HepG2 (cell line): ENCODE data around the gene PDIK1L. TPM values are rescaled to one million over a fixed set of nuclear protein-coding genes. Genes with fewer than 3 reads are reported as not detected.

Source experiments
- ATAC-seq: fragments of 200-7000 bp; cut with Tn5 transposase; 3 replicates; pipeline ENCODE4 v1.9.1; 2020; ENCODE audit warnings: mild to moderate bottlenecking, moderate library complexity
- BruUV-seq: library from RNA; stranded (reverse); fragments of 400-500 nt; replicated peaks from 2 replicates; lab custom pipeline; 2021; lab: Mats Ljungman, UMichigan
- CTCF ChIA-PET: fragments of 300-600 bp; formaldehyde crosslinking; extraction: SDS; loops from one replicate; lab custom pipeline; 2021; ENCODE audit warnings: low total read pairs, inconsistent platforms, low intra/inter-chr PET ratio; lab: Yijun Ruan, JAX
- POLR2A ChIA-PET: fragments of 350-600 bp; sonication (Branson Sonifier 250); formaldehyde crosslinking; loops from one replicate; lab custom pipeline; 2020; ENCODE audit warnings: antibody characterized with exemption, inconsistent platforms; lab: Yijun Ruan, JAX
- DNase-seq: peaks from one replicate; pipeline ENCODE4 v3.0.0-alpha.2; 2015; ENCODE audit warnings: low spot score
- FAIRE-seq: peaks from 3 replicates; lab custom pipeline; 2011; peaks lifted over from hg19 to GRCh38; lab: Jason Lieb, UNC
- H2AFZ ChIP-seq: one replicate; pipeline ENCODE4 v1.6.1; 2011; ENCODE audit warnings: low read length, inconsistent platforms
- H3K27ac ChIP-seq: fragments of 300-600 bp; 3 replicates; pipeline ENCODE4 v1.8.0; 2011; ENCODE audit warnings: mixed run types, mild to moderate bottlenecking, mixed read lengths, low read length, inconsistent platforms; ENCODE audit not compliant: insufficient read depth; ENCODE audit errors: extremely low read length
- H3K27me3 ChIP-seq, 2 experiments: fragments of 200-600 bp in 1 of 2; 2 replicates in 1 of 2; 3 replicates in 1 of 2; pipeline versions ENCODE4 v1.6.0 to v1.8.0; 2011; ENCODE audit warnings: low read length in 2 of 2, mild to moderate bottlenecking in 2 of 2, moderate library complexity in 2 of 2, inconsistent platforms in 1 of 2; ENCODE audit not compliant: insufficient read depth in 2 of 2, control insufficient read depth in 1 of 2
- H3K36me3 ChIP-seq, 2 experiments: fragments of 200-600 bp in 1 of 2; replicated peaks in 1 of 2; 2 replicates in 1 of 2; 3 replicates in 1 of 2; pipeline versions ENCODE4 v1.5.1 to v1.8.0; 2011; ENCODE audit warnings: low read length in 2 of 2, inconsistent platforms in 1 of 2; ENCODE audit not compliant: insufficient read depth in 2 of 2, control insufficient read depth in 1 of 2
- H3K4me1 ChIP-seq: 2 replicates; pipeline ENCODE4 v1.5.1; 2012; ENCODE audit warnings: low read length, inconsistent platforms; ENCODE audit not compliant: insufficient read depth
- H3K4me2 ChIP-seq: 2 replicates; pipeline ENCODE4 v1.6.0; 2011; ENCODE audit warnings: low read depth, low read length, inconsistent platforms
- H3K4me3 ChIP-seq, 3 experiments: fragments of 200-600 bp in 1 of 3; sonication (generic), shearing (Covaris generic) in 1 of 3; replicated peaks in 1 of 3; 2 replicates each; pipeline ENCODE4 v1.5.1; 2011 to 2016; ENCODE audit warnings: low read length in 3 of 3, inconsistent platforms in 2 of 3, low read depth in 2 of 3, mild to moderate bottlenecking in 2 of 3, control low read depth in 1 of 3, mixed read lengths in 1 of 3; ENCODE audit not compliant: insufficient read depth in 1 of 3
- H3K79me2 ChIP-seq: one replicate; pipeline ENCODE4 v1.6.1; 2011; ENCODE audit warnings: low read length, inconsistent platforms; ENCODE audit not compliant: insufficient read depth
- H3K9ac ChIP-seq: 2 replicates; pipeline ENCODE4 v1.6.0; 2011; ENCODE audit warnings: mild to moderate bottlenecking, low read depth, low read length, inconsistent platforms; ENCODE audit not compliant: insufficient read depth
- H3K9me3 ChIP-seq: 2 replicates; pipeline ENCODE4 v1.5.1; 2012; ENCODE audit warnings: mild to moderate bottlenecking, low read length
- H4K20me1 ChIP-seq: 2 replicates; pipeline ENCODE4 v1.6.0; 2011; ENCODE audit warnings: inconsistent platforms, mild to moderate bottlenecking, low read length, moderate library complexity; ENCODE audit not compliant: insufficient read depth
- CENPX ChIP-seq: sonication (generic); formaldehyde crosslinking; IDR thresholded peaks from 2 replicates; pipeline ENCODE4 v1.9.0; 2021; ENCODE audit warnings: mild to moderate bottlenecking, missing genetic modification reagents, moderate library complexity
- ELF4 ChIP-seq: sonication (generic); formaldehyde crosslinking; IDR thresholded peaks from 2 replicates; pipeline ENCODE4 v1.5.0; 2020; ENCODE audit warnings: missing genetic modification reagents, mild to moderate bottlenecking, moderate library complexity, borderline replicate concordance
- ISL2 ChIP-seq: sonication (generic); formaldehyde crosslinking; IDR thresholded peaks from 2 replicates; pipeline ENCODE4 v1.5.0; 2020; ENCODE audit warnings: missing genetic modification reagents
- MIXL1 ChIP-seq: IDR thresholded peaks from 2 replicates; pipeline ENCODE4 v1.6.1; 2016
- RELA ChIP-seq: sonication (generic); formaldehyde crosslinking; IDR thresholded peaks from 2 replicates; pipeline ENCODE4 v1.4.0; 2020; ENCODE audit warnings: missing genetic modification reagents
- SMC3 ChIP-seq: IDR thresholded peaks from 2 replicates; pipeline ENCODE4 v1.6.1; 2011; ENCODE audit warnings: low read length, improper control_type of control experiment
- SP1 ChIP-seq, 2 experiments: fragments of 450-650 bp in 1 of 2; sonication (generic) in 1 of 2; formaldehyde crosslinking in 1 of 2; IDR thresholded peaks; 2 replicates each; pipeline versions ENCODE4 v1.4.0 to v1.6.1; 2016 to 2020; ENCODE audit warnings: missing genetic modification reagents in 1 of 2
- TMF1 ChIP-seq: sonication (generic); formaldehyde crosslinking; IDR thresholded peaks from 2 replicates; pipeline ENCODE4 v1.8.1; 2022; ENCODE audit warnings: low read depth, missing genetic modification reagents
- WIZ ChIP-seq: sonication (generic); formaldehyde crosslinking; IDR thresholded peaks from 2 replicates; pipeline ENCODE4 v1.5.1; 2020; ENCODE audit warnings: mild to moderate bottlenecking, missing genetic modification reagents
- ZNF510 ChIP-seq: sonication (generic); formaldehyde crosslinking; IDR thresholded peaks from 2 replicates; pipeline ENCODE4 v1.4.0; 2020; ENCODE audit warnings: low read depth, mild to moderate bottlenecking, missing genetic modification reagents
- ZNF678 ChIP-seq: sonication (generic); formaldehyde crosslinking; IDR thresholded peaks from 2 replicates; pipeline ENCODE4 v1.4.0; 2020; ENCODE audit warnings: mild to moderate bottlenecking, missing genetic modification reagents
- ZNF724P ChIP-seq: sonication (generic); formaldehyde crosslinking; IDR thresholded peaks from 2 replicates; pipeline ENCODE4 v1.8.0; 2022; ENCODE audit warnings: missing genetic modification reagents, borderline replicate concordance
- ZNF775 ChIP-seq: sonication (generic); formaldehyde crosslinking; IDR thresholded peaks from 2 replicates; pipeline ENCODE4 v1.4.0; 2020; ENCODE audit warnings: missing genetic modification reagents, mild to moderate bottlenecking, moderate library complexity, borderline replicate concordance
- WGBS: methylation state at CpG from one replicate; pipeline ENCODE4 v1.1.6; 2017; ENCODE audit warnings: low lambda C conversion rate; 5-methylcytosine and 5-hydroxymethylcytosine counted together
- in situ Hi-C: cut with HindIII; loops from 2 replicates; pipeline ENCODE4 v1.10.0; 2017; ENCODE audit warnings: low pct_unique_long_range_greater_than_20kb; ENCODE audit not compliant: extremely low pct_ligation_motif_present
- intact Hi-C: fragments of 100-400 bp; cut with micrococcal nuclease; formaldehyde crosslinking; loops from one replicate; pipeline ENCODE4 v1.10.0; 2022; ENCODE audit not compliant: unreplicated experiment
- polyA plus RNA-seq, 8 experiments: library from polyadenylated mRNA; depleted of rRNA in 3 of 8; stranded (reverse) in 7 of 8; unstranded in 1 of 8; fragments of >200 nt; fragmentation: Illumina TruSeq in 4 of 8; extraction: Trizol in 4 of 8; gene quantifications; 2 replicates each; pipeline versions ENCODE4 v1.2.1 to v1.2.3, GENCODE V29; 2011 to 2016; ENCODE audit warnings: low read depth in 4 of 8, missing spikeins in 1 of 8, mixed read lengths in 1 of 8; ENCODE audit not compliant: insufficient read depth in 1 of 8
- total RNA-seq, 5 experiments: library from RNA; depleted of rRNA; stranded (reverse); fragments of >200 nt; fragmentation: Illumina TruSeq; extraction: Trizol; gene quantifications; 2 replicates each; pipeline ENCODE4 v1.2.3, GENCODE V29; 2016; ENCODE audit warnings: low read depth in 1 of 5
- TF ChIP-seq, protein P1 (sequence below): sonication (generic); formaldehyde crosslinking; IDR thresholded peaks from 2 replicates; pipeline ENCODE4 v1.4.0; 2020; ENCODE audit warnings: low read depth, mild to moderate bottlenecking, missing genetic modification reagents
- TF ChIP-seq, protein P2 (sequence below): sonication (generic); formaldehyde crosslinking; IDR thresholded peaks from 2 replicates; pipeline ENCODE4 v1.5.0; 2020; ENCODE audit warnings: missing genetic modification reagents, mild to moderate bottlenecking, borderline replicate concordance
- TF ChIP-seq, protein P3 (sequence below): sonication (generic); formaldehyde crosslinking; IDR thresholded peaks from 2 replicates; pipeline ENCODE4 v1.4.0; 2020; ENCODE audit warnings: mild to moderate bottlenecking, missing genetic modification reagents
- TF ChIP-seq, protein P4 (sequence below): sonication (generic); formaldehyde crosslinking; IDR thresholded peaks from 2 replicates; pipeline ENCODE4 v1.4.0; 2020; ENCODE audit warnings: missing genetic modification reagents, mild to moderate bottlenecking, borderline replicate concordance

Gene PDIK1L
- total and polyA plus RNA-seq, 2 of the 13 experiments (the other 11 are each of a cell fraction or from before 2014, with no cell fraction given) = 1.9 to 4.6 TPM

DNA sequence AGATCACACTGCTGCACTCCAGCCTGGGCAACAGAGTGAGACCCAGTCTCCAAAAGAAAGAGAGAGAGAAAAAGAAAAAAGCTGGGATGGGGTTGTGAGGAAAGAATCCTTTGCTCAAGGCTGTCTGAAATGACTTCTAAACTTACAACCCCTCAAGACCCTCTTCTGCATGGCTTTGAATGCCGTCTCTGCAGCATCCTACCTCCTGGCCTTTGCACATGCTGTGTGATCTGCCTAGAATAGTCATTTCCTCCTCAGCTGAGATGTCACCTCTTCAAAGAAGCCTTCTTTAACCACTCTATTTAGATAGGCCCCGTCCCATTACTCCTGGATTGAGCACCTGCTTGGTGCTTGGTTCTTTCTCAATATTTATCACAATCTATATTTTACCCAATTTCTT lies 26.8 kb upstream of the PDIK1L start:
- ATAC-seq = no peak
- intact Hi-C loops = no loop called here
- Histone ChIP-seq H3K4me3 (no peak overlapping the region), H4K20me1 (no peaks in the 10 kb centered on the region), H2AFZ (no peak overlapping the region), H3K79me2 (no peaks in the 10 kb centered on the region), H3K9ac (no peak overlapping the region), H3K4me1 (no peaks in the 10 kb centered on the region), H3K9me3 (no peaks in the 10 kb centered on the region), H3K27me3 (no peaks in the 10 kb centered on the region; a peak in 2 of 5 replicates), H3K27ac (no peak overlapping the region), H3K36me3 (no peaks in the 10 kb centered on the region), H3K4me2 (no peak overlapping the region)
- TF ChIP-seq CENPX (no peak), ZNF678 (CRISPR knock-in tag) (no peak), TMF1 (CRISPR knock-in tag) (no peak), ELF4 (CRISPR knock-in tag) (no peak), SMC3 (no peak), ZNF510 (CRISPR knock-in tag) (no peak), WIZ (no peak), ZNF775 (CRISPR knock-in tag) (no peak), ZNF724P (CRISPR knock-in tag) (no peak), ISL2 (no peak), MIXL1 (CRISPR knock-in tag) (no peak), RELA (CRISPR knock-in tag) (no peak), SP1 (IDR thresholded peaks at IDR 0.05) (no peak), SP1 (CRISPR knock-in tag; IDR thresholded peaks at IDR 0.05) (no peak)
- TF ChIP-seq, protein P1, sequence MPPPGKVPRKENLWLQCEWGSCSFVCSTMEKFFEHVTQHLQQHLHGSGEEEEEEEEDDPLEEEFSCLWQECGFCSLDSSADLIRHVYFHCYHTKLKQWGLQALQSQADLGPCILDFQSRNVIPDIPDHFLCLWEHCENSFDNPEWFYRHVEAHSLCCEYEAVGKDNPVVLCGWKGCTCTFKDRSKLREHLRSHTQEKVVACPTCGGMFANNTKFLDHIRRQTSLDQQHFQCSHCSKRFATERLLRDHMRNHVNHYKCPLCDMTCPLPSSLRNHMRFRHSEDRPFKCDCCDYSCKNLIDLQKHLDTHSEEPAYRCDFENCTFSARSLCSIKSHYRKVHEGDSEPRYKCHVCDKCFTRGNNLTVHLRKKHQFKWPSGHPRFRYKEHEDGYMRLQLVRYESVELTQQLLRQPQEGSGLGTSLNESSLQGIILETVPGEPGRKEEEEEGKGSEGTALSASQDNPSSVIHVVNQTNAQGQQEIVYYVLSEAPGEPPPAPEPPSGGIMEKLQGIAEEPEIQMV (CRISPR knock-in tag) = no peak
- TF ChIP-seq, protein P2, sequence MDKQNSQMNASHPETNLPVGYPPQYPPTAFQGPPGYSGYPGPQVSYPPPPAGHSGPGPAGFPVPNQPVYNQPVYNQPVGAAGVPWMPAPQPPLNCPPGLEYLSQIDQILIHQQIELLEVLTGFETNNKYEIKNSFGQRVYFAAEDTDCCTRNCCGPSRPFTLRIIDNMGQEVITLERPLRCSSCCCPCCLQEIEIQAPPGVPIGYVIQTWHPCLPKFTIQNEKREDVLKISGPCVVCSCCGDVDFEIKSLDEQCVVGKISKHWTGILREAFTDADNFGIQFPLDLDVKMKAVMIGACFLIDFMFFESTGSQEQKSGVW = no peak
- TF ChIP-seq, protein P3, sequence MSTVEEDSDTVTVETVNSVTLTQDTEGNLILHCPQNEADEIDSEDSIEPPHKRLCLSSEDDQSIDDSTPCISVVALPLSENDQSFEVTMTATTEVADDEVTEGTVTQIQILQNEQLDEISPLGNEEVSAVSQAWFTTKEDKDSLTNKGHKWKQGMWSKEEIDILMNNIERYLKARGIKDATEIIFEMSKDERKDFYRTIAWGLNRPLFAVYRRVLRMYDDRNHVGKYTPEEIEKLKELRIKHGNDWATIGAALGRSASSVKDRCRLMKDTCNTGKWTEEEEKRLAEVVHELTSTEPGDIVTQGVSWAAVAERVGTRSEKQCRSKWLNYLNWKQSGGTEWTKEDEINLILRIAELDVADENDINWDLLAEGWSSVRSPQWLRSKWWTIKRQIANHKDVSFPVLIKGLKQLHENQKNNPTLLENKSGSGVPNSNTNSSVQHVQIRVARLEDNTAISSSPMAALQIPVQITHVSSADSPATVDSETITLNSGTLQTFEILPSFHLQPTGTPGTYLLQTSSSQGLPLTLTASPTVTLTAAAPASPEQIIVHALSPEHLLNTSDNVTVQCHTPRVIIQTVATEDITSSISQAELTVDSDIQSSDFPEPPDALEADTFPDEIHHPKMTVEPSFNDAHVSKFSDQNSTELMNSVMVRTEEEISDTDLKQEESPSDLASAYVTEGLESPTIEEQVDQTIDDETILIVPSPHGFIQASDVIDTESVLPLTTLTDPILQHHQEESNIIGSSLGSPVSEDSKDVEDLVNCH (CRISPR knock-in tag) = no peak
- TF ChIP-seq, protein P4, sequence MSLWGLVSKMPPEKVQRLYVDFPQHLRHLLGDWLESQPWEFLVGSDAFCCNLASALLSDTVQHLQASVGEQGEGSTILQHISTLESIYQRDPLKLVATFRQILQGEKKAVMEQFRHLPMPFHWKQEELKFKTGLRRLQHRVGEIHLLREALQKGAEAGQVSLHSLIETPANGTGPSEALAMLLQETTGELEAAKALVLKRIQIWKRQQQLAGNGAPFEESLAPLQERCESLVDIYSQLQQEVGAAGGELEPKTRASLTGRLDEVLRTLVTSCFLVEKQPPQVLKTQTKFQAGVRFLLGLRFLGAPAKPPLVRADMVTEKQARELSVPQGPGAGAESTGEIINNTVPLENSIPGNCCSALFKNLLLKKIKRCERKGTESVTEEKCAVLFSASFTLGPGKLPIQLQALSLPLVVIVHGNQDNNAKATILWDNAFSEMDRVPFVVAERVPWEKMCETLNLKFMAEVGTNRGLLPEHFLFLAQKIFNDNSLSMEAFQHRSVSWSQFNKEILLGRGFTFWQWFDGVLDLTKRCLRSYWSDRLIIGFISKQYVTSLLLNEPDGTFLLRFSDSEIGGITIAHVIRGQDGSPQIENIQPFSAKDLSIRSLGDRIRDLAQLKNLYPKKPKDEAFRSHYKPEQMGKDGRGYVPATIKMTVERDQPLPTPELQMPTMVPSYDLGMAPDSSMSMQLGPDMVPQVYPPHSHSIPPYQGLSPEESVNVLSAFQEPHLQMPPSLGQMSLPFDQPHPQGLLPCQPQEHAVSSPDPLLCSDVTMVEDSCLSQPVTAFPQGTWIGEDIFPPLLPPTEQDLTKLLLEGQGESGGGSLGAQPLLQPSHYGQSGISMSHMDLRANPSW (CRISPR knock-in tag) = no peak
- 11% methylated on average over 2 of the region's 2 CpGs for WGBS
- no TSS peak for BruUV-seq
- no peak for FAIRE-seq
- POLR2A ChIA-PET = no interaction called here
- in situ Hi-C loops = no loop called here
- DNase-seq = no peak
- CTCF ChIA-PET = no interaction called here
